ENCODE data around the gene GSTM3.

- TF ChIP-seq, protein P1, sequence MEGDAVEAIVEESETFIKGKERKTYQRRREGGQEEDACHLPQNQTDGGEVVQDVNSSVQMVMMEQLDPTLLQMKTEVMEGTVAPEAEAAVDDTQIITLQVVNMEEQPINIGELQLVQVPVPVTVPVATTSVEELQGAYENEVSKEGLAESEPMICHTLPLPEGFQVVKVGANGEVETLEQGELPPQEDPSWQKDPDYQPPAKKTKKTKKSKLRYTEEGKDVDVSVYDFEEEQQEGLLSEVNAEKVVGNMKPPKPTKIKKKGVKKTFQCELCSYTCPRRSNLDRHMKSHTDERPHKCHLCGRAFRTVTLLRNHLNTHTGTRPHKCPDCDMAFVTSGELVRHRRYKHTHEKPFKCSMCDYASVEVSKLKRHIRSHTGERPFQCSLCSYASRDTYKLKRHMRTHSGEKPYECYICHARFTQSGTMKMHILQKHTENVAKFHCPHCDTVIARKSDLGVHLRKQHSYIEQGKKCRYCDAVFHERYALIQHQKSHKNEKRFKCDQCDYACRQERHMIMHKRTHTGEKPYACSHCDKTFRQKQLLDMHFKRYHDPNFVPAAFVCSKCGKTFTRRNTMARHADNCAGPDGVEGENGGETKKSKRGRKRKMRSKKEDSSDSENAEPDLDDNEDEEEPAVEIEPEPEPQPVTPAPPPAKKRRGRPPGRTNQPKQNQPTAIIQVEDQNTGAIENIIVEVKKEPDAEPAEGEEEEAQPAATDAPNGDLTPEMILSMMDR (IDR thresholded peaks at IDR 0.05), result no peak
- no peak for TF ChIP-seq POLR2AphosphoS5 (IDR thresholded peaks at IDR 0.05)
- TF ChIP-seq EP300 (IDR thresholded peaks at IDR 0.05), result no peak
- TF ChIP-seq POLR2A (IDR thresholded peaks at IDR 0.05), result no peak
Measured at GRCh38 chr1:109772658-109773202, 31.9 kb upstream of the GSTM3 start.

All from upper lobe of left lung (tissue), 4 donors.